Ishikawa (cell line): ENCODE measurements around the gene NLN.
A peak's percentile ranks its signal among the peaks of the same experiment; 100 is the strongest.

Source experiments
- CEBPB ChIP-seq: IDR thresholded peaks from 2 replicates; pipeline ENCODE4 v1.6.1; 2012
- CREB1 ChIP-seq: IDR thresholded peaks from 2 replicates; pipeline ENCODE4 v1.6.1; 2012; ENCODE audit warnings: low read depth
- EGR1 ChIP-seq: IDR thresholded peaks from 2 replicates; pipeline ENCODE4 v1.6.1; 2012
- EP300 ChIP-seq: IDR thresholded peaks from 2 replicates; pipeline ENCODE4 v1.6.1; 2012; ENCODE audit warnings: borderline replicate concordance
- FOXM1 ChIP-seq: IDR thresholded peaks from 2 replicates; pipeline ENCODE4 v1.6.1; 2012; ENCODE audit warnings: low read depth, borderline replicate concordance
- MAX ChIP-seq: IDR thresholded peaks from 2 replicates; pipeline ENCODE4 v1.6.1; 2012
- NFIC ChIP-seq: IDR thresholded peaks from 2 replicates; pipeline ENCODE4 v1.6.1; 2012
- RAD21 ChIP-seq: IDR thresholded peaks from 2 replicates; pipeline ENCODE4 v1.6.1; 2012; ENCODE audit warnings: low read depth
- TAF1 ChIP-seq: IDR thresholded peaks from 2 replicates; pipeline ENCODE4 v1.6.1; 2012; ENCODE audit warnings: low read depth, mild to moderate bottlenecking
- TCF12 ChIP-seq: IDR thresholded peaks from 2 replicates; pipeline ENCODE4 v1.6.1; 2012; ENCODE audit warnings: low read depth
- TEAD4 ChIP-seq: IDR thresholded peaks from 2 replicates; pipeline ENCODE4 v1.6.1; 2012
- YY1 ChIP-seq: IDR thresholded peaks from 2 replicates; pipeline ENCODE4 v1.6.1; 2012; ENCODE audit warnings: low read depth
- ZBTB7A ChIP-seq: IDR thresholded peaks from 2 replicates; pipeline ENCODE4 v1.6.1; 2012; ENCODE audit warnings: low read depth
- TF ChIP-seq, protein P1 (sequence below): IDR thresholded peaks from 2 replicates; pipeline ENCODE4 v1.6.1; 2012; ENCODE audit warnings: low read depth, mild to moderate bottlenecking
- TF ChIP-seq, protein P2 (sequence below): IDR thresholded peaks from 2 replicates; pipeline ENCODE4 v1.6.1; 2012

NLN gene

DNA sequence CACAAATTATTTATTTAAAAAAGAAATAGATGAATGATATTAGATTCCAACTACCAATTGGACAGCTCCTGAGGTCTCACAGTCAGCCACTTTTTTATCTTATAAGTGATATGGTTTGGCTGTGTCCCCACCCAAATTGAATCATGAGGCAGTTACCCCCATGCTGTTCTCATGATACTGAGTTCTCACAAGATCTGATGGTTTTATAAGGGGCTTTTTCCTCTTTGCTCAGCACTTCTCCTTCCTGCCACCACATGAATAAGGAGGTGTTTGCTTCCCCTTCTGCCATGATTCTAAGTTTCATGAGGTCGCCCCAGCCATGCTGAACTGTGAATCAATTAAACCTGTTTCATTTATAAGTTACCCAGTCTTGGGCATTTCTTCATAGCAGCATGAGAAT is 12.9 kb downstream of the NLN start:
- TF ChIP-seq EGR1 (no peak), TCF12 (no peak), EP300 (no peak), YY1 (no peak), TAF1 (no peak), FOXM1 (no peak), NFIC (no peak), RAD21 (no peak), TEAD4 (no peak), CREB1 (no peak), CEBPB (no peak)

GRCh38 chr5:65736011-65736410 is 14.0 kb downstream of the NLN start:
- TF ChIP-seq CREB1 (no peak), EP300 (no peak), CEBPB (no peak), RAD21 (no peak)

DNA sequence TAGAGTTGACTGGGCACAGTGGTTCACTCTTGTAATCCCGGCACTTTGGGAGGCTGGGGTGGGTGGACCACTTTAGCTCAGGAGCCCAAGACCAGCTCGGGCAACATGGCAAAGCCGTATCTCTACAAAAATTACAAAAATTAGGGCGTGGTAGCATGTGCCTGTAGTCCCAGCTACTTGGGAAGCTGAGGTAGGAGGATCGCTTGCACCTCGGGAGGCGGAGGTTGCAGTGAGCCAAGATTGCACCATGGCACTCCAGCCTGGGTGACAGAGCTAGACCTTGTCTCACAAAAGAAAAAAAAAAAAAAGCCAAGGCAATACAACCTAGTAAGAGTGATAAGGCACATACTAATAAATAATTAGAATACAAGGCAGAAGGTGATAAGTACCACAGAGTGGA is 15.8 kb downstream of the NLN start:
- TF ChIP-seq NFIC (no peak), CREB1 (no peak), CEBPB (no peak), TAF1 (no peak), EP300 (no peak), RAD21 (no peak), TCF12 (no peak), YY1 (no peak), ZBTB7A (no peak), EGR1 (no peak), TEAD4 (no peak)
- TF ChIP-seq, protein P1, sequence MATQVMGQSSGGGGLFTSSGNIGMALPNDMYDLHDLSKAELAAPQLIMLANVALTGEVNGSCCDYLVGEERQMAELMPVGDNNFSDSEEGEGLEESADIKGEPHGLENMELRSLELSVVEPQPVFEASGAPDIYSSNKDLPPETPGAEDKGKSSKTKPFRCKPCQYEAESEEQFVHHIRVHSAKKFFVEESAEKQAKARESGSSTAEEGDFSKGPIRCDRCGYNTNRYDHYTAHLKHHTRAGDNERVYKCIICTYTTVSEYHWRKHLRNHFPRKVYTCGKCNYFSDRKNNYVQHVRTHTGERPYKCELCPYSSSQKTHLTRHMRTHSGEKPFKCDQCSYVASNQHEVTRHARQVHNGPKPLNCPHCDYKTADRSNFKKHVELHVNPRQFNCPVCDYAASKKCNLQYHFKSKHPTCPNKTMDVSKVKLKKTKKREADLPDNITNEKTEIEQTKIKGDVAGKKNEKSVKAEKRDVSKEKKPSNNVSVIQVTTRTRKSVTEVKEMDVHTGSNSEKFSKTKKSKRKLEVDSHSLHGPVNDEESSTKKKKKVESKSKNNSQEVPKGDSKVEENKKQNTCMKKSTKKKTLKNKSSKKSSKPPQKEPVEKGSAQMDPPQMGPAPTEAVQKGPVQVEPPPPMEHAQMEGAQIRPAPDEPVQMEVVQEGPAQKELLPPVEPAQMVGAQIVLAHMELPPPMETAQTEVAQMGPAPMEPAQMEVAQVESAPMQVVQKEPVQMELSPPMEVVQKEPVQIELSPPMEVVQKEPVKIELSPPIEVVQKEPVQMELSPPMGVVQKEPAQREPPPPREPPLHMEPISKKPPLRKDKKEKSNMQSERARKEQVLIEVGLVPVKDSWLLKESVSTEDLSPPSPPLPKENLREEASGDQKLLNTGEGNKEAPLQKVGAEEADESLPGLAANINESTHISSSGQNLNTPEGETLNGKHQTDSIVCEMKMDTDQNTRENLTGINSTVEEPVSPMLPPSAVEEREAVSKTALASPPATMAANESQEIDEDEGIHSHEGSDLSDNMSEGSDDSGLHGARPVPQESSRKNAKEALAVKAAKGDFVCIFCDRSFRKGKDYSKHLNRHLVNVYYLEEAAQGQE = no peak
- TF ChIP-seq, protein P2, sequence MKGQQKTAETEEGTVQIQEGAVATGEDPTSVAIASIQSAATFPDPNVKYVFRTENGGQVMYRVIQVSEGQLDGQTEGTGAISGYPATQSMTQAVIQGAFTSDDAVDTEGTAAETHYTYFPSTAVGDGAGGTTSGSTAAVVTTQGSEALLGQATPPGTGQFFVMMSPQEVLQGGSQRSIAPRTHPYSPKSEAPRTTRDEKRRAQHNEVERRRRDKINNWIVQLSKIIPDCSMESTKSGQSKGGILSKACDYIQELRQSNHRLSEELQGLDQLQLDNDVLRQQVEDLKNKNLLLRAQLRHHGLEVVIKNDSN = no peak

DNA sequence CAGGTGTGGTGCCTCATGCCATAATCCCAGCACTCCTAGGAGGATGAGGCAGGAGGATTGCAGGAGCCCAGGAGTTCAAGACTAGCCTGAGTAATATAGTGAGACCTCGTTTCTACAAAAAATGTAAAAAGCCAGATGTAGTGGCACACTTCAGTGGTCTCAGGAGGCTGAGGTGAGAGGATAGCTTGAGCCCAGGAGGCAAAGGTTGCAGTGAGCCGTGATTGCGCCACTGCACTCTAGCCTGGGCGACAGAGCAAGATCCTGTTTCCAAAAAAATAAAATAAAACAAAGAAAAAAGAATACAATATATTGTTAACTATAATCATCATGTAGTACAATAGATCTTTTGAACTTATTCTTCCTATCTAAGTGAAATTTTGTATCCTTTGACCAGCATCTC is 16.3 kb downstream of the NLN start:
- TF ChIP-seq CEBPB (no peak), TEAD4 (no peak), EP300 (no peak), CREB1 (no peak), TCF12 (no peak), NFIC (no peak), RAD21 (no peak)
- TF ChIP-seq, protein P2 = no peak

DNA sequence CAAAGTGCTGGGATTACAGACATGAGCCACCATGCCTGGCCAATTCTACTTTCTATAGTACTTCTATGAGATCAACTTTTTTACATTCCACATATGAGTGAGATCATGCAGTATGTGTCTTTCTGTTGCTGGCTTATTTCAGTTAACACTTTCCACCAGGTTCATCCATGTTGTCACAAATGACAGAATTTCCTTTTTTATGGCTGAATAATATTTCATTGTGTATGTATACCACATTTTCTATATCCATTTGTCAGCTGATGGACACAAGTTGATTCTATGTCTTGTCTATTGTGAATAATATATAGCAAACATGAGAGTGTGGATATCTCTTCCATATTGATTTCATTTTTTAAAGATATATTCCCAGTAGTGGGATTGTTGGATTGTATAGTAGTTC is 17.2 kb downstream of the NLN start:
- TF ChIP-seq EGR1 (no peak), TCF12 (no peak), CREB1 (no peak), ZBTB7A (no peak), EP300 (no peak), FOXM1 (no peak), MAX (no peak), YY1 (no peak), RAD21 (no peak), TAF1 (no peak), TEAD4 (no peak), NFIC (no peak), CEBPB (no peak)
- TF ChIP-seq, protein P2 = no peak
- TF ChIP-seq, protein P1 = no peak

GRCh38 chr5:65742565-65743231 is 20.7 kb downstream of the NLN start:
- TF ChIP-seq TCF12 (no peak), TEAD4 (no peak), MAX (no peak), RAD21 (peak; percentile 80), CEBPB (no peak), FOXM1 (no peak), EP300 (no peak)
- TF ChIP-seq, protein P2 = no peak
